HG03378 (cell line): ENCODE measurements around the gene CIAO2B.

ENCODE experiments used
- ATAC-seq: cut with Tn5 transposase; IDR thresholded peaks from one replicate; pipeline ENCODE4 v1.9.1; 2021; ENCODE audit warnings: mild to moderate bottlenecking, moderate library complexity; ENCODE audit not compliant: unreplicated experiment

Gene CIAO2B

DNA sequence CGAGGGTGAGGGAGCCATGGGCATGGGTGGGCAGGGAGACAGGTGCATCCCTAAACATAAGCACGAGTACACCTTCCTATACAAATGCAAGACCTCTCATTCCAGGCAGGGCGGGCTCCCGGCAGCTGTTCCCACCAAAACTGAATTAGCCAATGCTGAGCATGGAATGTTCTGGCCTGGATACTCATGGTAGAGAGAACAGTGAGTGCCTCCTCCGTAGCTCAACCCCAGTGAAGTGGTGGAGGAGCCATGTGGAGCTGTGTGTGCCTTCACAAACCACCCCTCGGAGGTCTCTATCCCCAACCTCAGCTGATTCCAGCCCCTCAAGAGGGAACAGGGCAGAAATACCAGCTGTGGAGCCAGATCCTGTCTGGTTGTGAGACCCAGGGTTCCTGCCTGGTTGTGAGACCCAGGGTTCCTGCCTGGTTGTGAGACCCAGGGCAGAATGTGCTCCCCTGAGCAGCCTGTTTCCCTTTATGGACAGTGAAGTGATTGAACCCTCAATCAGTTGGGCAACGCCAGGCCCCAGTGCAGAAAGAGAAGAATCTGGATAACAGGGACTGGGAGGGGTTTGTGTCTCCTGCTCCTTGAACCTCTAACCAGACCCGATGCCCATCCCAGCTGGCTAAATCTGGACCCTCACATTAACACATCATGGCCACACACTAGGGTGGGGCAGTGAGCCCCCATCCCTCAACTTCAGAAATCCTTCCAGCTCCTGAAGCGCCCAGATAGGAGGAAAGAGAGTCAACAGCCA, 13.1 kb downstream of the CIAO2B start:
- ATAC-seq: no peak

DNA sequence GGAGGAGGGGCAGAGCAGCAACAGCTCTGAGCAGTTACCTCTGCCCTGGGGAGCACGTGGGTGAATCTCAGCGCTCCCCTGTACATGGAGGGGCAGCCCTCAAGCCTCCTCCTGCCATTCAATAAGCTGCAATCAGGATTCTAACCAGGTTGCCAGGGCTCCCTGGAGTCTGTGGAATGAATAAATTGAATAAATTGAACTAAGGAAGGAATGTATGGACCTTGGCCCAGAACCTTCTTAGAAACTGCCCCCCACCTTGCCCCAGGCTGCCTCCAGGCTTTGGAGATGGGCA, 14.0 kb downstream of the CIAO2B start:
- ATAC-seq: no peak

DNA sequence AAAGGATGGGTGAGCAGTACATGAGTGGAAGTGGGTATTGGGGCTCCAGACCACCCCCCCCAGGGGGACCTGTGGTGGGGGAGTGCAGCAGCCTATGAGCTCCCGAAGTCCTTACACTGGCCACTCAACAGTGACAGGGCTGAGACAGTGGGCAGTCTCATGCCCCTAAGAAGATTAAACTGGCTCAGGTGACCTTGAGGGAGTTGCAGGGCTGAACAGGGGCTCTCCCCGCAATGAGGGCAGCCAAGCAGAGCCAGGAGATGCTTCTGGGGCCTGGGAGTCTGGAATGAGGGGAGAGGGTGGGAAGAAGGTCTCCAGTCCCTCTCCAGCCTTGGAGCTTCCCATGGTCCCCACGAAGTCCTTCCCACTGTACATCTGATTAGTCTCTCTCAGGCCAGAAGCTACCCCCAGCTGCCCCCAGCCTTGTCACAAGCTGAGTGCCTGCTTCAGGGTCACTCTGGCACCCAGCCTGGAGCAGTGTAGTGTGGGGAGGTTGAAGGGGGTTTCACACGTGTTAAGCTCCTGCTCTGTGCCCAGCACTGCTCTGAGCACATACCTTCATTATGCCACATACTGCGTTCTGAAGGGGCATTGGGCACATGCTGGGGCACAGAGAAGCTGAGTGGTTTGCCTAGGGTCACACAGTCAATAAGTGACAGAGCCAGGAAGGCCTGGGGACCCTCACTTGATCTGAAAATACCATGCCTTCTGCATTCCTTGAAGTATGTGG, 14.5 kb downstream of the CIAO2B start:
- no peak for ATAC-seq

DNA sequence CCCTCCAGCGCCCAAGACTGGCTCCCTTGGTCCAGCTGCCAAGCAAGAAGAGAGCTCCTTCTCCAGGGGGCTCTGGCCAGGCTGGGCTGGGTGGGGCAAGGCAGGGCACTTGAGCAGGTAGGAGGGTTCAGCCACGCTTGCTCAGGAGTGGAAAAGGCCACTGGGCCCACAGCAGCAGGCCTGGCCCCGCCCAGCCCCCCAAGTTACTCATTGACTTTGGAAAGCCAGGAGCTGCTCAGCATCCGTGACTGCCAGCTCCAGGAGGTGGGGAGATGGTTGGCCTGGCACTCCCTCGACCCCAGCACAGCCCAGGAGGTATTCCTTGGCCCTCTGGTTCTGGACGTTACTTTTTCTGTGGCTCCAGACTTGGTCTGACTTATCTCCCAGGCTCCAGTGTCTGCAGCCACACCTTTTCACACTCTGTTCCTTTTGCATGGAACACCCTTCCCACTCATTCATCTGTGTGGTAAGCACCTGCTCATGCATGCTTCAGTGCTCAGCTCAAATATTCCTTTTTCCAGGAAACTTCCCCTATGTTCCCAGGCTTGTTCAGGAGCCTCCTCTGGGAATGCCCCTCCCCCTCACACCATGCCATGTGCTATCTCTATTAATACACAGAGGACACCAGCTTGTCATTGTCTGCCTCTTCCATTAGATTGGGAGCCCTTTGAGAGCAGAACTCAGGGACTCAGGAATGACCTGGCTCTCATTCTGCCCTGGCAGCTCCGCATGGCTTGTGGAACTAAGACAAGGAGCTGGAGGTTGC, 15.2 kb downstream of the CIAO2B start, which contains the start of gene CDH16:
CDH16 (minus strand) TSS at position 83 of the 766 bp plus-strand sequence. CDS start 820 bp downstream, outside the sequence.
- ATAC-seq: no peak

DNA sequence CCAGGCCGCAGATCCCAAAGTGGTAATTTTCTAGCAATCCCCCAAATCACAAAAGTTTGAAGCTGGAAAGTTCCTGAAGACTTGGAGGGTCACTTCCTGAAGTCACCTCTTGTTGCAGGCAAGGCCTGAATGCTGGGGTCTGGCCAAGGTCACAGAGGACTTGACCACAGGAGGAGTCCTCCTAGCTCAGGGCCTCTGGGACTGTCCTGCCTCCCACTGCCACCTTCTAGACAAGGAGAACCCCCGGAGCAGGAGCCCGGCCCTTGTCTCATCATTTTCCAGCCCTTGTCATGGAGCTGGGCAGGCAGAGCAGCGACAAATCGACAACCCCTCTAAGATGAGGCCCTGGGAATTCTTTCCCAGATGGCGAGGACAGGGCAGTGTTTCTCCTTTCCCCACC, 15.8 kb downstream of the CIAO2B start:
- no peak for ATAC-seq

DNA sequence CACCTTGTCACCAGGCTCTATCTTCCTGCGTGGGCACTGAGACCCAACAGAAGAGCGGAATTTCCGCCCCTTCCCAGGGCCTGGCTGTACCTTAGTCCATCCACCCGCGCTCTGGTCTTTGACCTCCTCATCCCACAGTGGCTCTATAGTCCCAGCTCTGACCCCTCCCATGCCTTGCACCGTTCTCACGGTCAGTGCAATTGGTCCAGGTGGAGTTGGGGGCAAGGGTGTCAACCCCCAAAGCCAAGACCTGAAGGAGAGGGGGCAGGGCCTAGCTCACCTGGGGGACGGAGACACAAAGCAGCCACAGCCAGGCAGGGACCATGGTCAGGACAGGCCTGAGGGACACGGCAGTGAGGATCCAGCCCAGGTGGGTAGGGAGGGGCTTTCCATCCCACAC, 16.5 kb downstream of the CIAO2B start:
- ATAC-seq: no peak

DNA sequence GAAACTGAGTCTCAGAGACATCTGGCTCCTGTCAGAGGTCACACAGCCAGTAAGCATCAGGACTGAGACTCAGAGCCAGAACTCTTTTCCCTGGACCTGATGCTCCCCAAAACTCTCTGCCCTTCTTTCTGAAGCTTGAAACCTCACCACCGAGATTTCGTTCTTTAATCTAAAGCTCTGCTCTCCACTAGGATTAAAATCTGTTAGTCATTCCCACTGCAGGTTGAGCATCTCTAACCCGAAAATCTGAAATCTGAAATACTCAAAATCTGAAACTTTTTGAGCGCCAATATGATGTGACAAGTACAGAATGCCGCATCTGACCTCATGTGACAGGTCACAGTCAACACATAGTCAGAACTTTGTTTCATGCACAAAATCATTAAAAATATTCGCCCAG, 17.7 kb downstream of the CIAO2B start:
- ATAC-seq: no peak

DNA sequence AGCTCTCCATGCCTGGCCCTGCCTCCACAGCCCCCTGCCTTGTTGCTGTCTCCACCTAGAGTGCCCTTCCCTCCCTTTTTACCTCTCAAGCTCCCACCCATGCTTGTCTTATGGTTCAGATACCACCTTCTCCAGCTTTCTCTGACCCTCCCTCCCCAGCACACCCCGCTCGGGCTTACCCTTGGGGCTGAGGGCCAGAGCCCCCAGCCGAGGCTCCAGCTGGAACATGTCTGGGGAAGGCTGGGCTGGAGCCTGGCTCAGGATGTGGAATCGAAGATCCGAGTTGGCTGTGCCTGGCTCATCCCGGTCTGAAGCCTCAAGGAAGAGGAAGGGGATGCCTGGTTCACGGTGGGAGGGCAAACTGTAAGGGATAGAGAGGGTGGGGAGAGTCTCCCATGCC, 19.2 kb downstream of the CIAO2B start:
- no peak for ATAC-seq

DNA sequence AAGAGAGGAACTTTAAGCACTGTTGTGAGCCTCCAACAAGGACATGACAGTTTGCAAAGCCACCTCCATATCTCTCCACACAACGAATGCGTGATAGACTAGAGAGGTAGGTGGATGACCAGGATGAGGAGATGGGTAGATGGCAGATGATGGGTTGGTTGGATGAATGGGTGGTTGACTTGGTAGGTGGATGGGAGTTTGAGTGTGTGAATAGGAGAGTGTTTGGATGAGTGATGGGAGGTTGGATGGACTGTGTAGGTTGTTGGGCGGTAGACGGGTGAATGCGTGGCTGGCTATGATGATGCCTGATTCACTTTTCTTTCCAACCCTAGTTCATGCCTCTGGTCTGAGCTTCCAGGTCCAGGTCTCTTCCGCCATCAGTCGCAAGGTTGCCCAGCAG, 19.7 kb downstream of the CIAO2B start:
- no peak for ATAC-seq

DNA sequence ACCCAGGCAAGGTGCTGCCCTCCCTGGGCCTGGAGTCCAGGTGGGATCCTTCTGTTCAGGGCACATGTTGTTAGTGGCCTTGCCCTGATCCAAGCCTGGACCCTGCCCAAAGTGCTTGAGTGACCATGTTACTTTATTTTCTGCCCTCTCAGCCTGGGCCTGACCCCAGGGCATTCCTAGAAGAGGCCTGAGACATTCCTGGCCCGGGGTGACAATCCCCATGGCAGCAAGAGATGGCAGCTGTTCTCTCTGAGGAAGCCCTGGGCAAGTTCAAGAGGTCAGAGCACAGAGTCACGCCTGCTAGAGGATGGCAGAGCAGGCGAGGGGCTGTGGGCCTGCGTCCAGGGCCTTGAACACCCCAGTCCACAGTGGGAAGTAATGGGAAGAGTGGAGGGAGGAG, 20.5 kb downstream of the CIAO2B start:
- no peak for ATAC-seq

DNA sequence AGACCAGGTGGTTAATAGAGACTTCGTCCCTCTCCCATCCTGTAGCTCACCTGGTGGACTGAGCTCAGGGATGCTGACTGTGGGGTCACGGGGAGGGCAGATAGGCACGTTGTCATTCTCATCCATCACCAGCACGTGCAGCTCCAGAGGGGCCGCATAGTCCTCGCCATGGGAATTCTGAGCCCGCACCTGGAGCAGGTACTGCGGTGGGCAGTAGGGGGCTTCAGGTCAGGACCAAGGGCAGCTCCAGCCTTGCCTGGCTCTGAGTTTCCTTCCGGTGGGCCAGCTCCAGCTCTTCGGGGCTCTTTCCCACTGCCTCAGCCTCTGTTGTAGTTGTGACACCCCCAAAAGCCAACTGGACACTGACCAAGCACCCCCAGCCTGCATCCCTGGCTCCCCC, 21.1 kb downstream of the CIAO2B start:
- no peak for ATAC-seq

DNA sequence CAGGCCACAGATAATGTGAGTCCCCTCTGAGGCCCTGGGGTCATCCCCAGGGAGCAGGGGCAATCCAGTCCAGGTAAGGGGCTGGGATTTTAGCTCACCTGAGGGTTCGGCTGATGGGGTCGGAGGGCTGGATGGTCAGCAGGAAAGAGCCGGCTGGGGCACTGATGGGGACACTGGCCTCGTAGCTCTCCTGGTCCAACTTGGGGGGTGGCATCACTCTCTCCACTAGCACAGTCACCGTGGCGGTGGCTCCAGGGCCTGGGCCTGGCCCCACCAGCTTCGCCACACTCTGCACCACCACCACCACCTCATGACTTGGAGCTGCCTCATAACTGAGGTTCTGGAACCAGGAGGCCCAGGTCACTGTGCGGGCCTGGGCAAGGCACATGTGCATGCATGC, 22.4 kb downstream of the CIAO2B start:
- no peak for ATAC-seq

DNA sequence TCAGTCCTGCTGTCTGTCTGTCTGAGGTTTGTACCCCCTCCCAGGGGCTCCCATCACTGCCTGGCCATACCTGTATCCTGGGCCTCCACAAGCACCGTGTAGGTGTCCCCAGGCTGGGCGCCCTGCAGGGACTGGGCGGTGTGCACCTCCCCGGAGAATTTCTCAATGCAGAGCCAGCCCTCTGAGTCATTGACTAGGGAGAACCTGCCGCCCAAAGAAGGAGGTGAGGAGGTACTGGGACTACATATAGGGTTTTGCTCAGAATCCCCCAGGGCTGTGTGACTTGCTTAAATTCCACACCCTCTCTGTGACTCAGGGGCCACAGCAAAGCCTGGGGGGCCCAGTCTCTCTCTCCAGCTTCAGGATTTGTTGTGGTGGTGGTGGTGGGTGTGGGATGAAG, 23.1 kb downstream of the CIAO2B start:
- ATAC-seq: no peak

DNA sequence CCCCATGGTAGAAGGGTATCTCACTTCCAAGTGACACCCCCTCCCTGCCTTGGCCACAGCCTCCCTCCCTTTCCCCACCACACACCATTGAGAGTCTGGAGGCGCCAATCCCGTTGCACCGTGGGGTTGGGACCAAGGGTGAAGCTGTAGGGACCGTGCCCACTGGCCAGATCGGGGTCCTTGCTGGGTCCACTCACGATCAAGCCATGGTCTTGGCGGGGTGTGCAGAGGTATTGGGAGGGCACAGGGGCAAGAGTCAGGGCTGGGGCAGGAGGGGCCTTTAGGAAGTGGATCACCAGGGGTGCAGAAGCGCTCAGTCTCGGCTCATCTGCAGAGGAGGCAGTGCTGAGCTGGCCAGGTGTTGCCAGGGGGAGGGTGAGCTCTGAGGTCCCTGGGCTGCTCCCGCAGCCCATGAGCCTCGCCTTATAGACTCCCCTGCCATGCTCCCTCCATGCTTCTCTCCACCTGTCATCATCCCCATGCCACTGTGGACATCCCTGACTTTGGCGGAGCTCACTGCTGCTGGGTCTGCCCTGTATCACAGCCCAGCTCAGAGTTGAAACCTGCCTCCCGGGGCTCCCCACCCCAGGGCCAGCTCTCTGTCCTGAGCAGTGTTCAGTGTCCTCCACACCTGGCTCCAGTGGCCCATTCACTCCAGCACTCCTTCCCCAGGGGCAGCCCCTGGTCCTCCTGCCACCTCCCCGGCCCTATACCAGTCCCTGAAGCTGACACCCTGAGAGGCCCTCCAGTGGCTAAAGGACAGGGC, 23.8 kb downstream of the CIAO2B start:
- ATAC-seq: no peak

DNA sequence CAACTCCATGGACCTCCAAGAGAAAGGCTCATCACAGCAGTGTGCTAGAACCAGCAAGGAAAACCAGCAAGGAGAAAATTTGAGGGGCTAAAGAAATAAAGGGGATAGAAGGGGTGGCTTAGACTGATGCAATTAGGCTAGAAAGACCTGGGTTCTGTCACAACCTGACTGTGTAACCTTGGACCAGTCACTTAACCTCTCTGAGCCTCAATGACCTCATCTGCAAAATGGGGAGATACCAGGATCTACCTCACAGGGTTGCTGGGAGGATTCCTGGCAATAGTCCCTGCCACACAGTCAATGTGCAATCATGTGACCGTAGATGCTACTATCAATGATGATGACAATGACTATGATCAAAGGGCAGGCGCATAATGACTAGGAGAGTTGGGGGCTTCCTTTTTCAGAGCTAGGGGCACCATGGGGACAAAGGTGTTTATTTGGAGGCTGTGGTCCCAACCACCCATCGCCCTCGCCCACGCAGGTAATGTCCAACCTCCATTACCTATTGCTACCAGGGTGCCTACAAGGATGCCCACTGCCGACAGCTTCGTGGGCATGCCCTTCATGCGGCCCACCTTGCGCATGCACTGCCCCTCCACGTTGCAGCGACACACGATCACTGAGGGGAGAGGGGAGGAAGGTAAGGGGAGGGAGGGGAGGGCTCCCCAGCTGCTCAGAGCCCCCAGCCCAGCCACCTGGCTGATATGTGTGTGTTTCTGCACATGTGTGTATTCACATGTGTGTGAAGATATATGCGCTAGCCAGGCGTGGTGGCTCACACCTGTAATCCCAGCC, 25.2 kb downstream of the CIAO2B start:
- no peak for ATAC-seq

DNA sequence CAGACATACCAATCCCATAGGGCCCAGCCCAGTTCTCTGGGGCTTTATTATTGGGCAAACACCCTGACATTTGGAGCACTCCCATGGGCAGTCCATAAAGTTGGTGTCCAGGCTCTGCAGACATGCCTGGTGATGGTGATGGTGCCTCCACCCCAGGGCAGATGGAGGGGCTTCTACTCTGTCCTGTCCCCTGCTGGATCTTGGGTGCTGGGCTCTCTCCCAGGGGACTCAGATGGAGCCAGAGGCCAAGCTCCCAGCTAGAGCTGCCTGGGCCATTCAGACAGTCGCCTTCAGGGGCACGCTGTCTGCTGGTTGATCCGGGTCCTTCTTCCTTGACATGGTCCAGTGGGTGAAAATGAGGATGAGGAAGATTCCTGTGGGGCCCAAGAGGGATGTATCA, 26.1 kb downstream of the CIAO2B start:
- no peak for ATAC-seq

DNA sequence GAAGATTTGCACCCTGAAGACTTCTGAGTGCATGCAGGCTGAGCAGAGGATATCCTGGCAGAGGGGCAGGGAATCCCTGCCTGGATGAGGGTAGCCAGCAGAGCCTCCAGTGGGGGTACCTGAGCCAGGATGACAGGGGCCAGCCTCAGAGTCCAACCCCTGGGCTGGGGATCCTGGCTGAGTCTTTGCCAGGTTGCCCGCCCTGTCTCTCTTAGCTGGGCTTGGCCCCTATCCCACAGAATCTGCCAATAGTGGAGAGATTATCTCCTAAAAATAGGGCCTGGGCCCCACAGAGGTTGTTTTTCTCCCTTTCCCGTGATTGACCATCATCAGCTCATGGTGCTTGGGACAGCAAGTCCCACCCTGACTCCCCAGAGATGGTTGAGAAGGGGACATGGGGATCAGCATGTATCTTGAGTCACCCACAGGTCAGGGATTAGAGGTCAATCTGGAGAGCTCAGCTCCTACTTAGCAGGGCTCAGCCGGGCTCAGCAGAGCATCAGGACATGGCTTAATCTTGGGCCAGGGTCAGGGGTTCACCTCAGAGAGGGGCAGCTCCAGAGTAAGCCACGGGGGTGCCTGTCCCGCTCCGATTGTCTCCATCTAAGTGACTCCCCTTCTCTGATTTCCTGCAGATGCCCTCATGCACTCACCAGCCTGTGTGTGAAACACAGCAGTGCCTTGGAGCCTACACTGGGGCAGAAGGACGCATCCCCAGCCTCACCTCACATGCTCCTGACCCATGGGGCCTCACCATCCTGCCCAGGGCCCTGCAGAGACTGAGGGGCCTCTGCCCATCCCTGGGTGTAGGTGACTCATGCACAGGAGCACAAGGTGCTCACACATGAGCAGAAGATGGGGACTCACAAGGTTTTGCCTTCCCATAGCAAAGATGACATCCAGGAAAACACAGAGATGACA, 27.0 kb downstream of the CIAO2B start:
- no peak for ATAC-seq

DNA sequence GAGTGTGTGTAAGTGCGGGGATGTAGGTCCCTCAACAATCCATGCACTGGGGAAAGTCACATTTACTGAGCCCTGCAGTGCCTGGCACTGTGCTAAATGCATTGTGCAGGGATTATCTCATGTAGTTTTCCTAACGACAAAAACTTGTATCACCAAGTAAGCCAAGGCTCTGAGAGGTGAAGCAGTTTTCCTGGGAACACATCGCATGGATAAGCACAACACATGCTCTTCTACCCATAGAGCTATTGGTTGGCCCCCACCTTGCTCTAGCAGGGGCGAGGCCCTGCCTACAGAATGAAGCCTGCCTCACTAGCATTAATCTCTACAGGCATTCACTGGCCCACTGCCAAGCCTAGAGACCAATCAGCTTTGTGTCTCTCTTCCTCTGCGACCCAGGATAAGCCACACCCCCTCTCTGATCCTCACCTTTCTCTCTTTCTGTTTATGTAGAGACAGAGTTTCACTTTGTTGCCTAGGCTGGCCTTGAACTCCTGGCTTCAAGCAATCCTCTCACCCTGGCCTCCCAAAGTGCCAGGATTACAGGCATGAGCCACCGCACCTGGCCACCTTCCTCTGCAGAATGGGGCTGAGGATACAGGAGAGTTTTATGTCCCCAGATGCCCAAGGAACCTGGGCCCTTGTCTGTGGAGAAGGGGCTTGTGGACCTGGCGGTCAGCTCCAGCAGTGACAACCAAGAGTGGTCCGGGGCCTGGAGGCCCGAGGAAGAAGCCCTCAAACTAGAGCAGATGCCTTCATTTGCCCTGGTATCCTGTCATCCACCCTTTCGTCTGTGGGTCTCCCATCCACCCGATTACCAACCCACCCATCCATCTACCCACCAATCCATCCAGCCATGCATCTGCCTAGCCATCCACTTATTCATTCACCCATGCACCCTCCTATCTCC, 28.3 kb downstream of the CIAO2B start:
- ATAC-seq: no peak
